Hepatocyte (in vitro differentiated cells): ENCODE data around the gene CALU.

Experiments
- EZH2phosphoT487 ChIP-seq: fragments of 200-600 bp; sonication (generic); IDR thresholded peaks from one replicate; pipeline ENCODE4 v1.6.1; 2018; ENCODE audit warnings: antibody characterized with exemption, mild to moderate bottlenecking, low read depth, moderate library complexity; ENCODE audit not compliant: unreplicated experiment, severe bottlenecking
- TF ChIP-seq, protein P1 (sequence below): fragments of 200-600 bp; sonication (generic); IDR thresholded peaks from 2 replicates; pipeline ENCODE4 v1.5.1; 2016; ENCODE audit warnings: antibody characterized with exemption, mild to moderate bottlenecking; ENCODE audit not compliant: poor library complexity

- TF ChIP-seq, protein P1, sequence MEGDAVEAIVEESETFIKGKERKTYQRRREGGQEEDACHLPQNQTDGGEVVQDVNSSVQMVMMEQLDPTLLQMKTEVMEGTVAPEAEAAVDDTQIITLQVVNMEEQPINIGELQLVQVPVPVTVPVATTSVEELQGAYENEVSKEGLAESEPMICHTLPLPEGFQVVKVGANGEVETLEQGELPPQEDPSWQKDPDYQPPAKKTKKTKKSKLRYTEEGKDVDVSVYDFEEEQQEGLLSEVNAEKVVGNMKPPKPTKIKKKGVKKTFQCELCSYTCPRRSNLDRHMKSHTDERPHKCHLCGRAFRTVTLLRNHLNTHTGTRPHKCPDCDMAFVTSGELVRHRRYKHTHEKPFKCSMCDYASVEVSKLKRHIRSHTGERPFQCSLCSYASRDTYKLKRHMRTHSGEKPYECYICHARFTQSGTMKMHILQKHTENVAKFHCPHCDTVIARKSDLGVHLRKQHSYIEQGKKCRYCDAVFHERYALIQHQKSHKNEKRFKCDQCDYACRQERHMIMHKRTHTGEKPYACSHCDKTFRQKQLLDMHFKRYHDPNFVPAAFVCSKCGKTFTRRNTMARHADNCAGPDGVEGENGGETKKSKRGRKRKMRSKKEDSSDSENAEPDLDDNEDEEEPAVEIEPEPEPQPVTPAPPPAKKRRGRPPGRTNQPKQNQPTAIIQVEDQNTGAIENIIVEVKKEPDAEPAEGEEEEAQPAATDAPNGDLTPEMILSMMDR: no peak
- TF ChIP-seq EZH2phosphoT487: no peak
These were observed 39.9 kb upstream of the CALU start for GRCh38 chr7:128699196-128699712.
